GM12878 (cell line): ENCODE results near the gene SPAG16. TPM values are rescaled to one million over a fixed set of nuclear protein-coding genes. Genes with fewer than 3 reads are reported as not detected.

Experiments used
- ATAC-seq: fragments of 200-7000 bp; cut with Tn5 transposase; 3 replicates; pipeline ENCODE4 v1.9.1; 2020; ENCODE audit warnings: mild to moderate bottlenecking, moderate library complexity
- BruUV-seq: library from RNA; stranded (reverse); fragments of 400-500 nt; replicated peaks from 2 replicates; lab custom pipeline; 2021; lab: Mats Ljungman, UMichigan
- CTCF ChIA-PET: fragments of 300-600 bp; sonication (Branson Sonifier 250); formaldehyde crosslinking; extraction: SDS; loops from one replicate; lab custom pipeline; 2021; ENCODE audit warnings: inconsistent platforms; lab: Yijun Ruan, JAX
- POLR2A ChIA-PET: fragments of 350-600 bp; formaldehyde crosslinking; extraction: SDS; loops from one replicate; lab custom pipeline; 2021; ENCODE audit warnings: inconsistent platforms; lab: Charles Lee
- RAD21 ChIA-PET: fragments of 300-600 bp; sonication (Branson Sonifier 250); formaldehyde crosslinking; loops from one replicate; lab custom pipeline; 2023; ENCODE audit warnings: antibody characterized with exemption; ENCODE audit not compliant: unreplicated experiment; lab: Charles Lee
- SMC1A ChIA-PET: fragments of 300-600 bp; sonication (Branson Sonifier 250); formaldehyde crosslinking; loops from one replicate; lab custom pipeline; 2023; ENCODE audit not compliant: unreplicated experiment, uncharacterized antibody; lab: Charles Lee
- DNase-seq: peaks from one replicate; pipeline ENCODE4 v3.0.0-alpha.2; 2011; ENCODE audit warnings: low read depth, low spot score
- FAIRE-seq: peaks from 3 replicates; lab custom pipeline; 2011; peaks lifted over from hg19 to GRCh38; lab: Jason Lieb, UNC
- H2AFZ ChIP-seq: 2 replicates; pipeline ENCODE4 v1.6.0; 2011; ENCODE audit warnings: low read depth, low read length, control low read depth; ENCODE audit not compliant: control insufficient read depth
- H3K27ac ChIP-seq: 2 replicates; pipeline ENCODE4 v1.5.1; 2011; ENCODE audit warnings: control low read depth; ENCODE audit not compliant: control insufficient read depth, insufficient read depth
- H3K27me3 ChIP-seq, 2 experiments: replicated peaks in 1 of 2; 2 replicates each; pipeline versions ENCODE4 v1.6.0 to v1.6.1; 2011; ENCODE audit warnings: low read length in 1 of 2; ENCODE audit not compliant: control insufficient read depth in 2 of 2, insufficient read depth in 2 of 2
- H3K36me3 ChIP-seq, 2 experiments: 2 replicates each; pipeline ENCODE4 v1.5.1; 2011; ENCODE audit warnings: low read length in 1 of 2; ENCODE audit not compliant: control insufficient read depth in 2 of 2, insufficient read depth in 2 of 2
- H3K4me1 ChIP-seq: 2 replicates; pipeline ENCODE4 v1.6.1; 2011; ENCODE audit warnings: mild to moderate bottlenecking, low read length, moderate library complexity, mixed read lengths; ENCODE audit not compliant: control insufficient read depth, insufficient read depth
- H3K4me2 ChIP-seq: 2 replicates; pipeline ENCODE4 v1.6.0; 2011; ENCODE audit warnings: control low read depth; ENCODE audit not compliant: control insufficient read depth, insufficient read depth
- H3K4me3 ChIP-seq: fragments of 200-600 bp; sonication (generic); 2 replicates; pipeline ENCODE4 v1.5.1; 2016
- H3K79me2 ChIP-seq: 2 replicates; pipeline ENCODE4 v1.6.0; 2011; ENCODE audit warnings: low read length; ENCODE audit not compliant: control insufficient read depth, insufficient read depth
- H3K9ac ChIP-seq: 2 replicates; pipeline ENCODE4 v1.8.0; 2011; ENCODE audit warnings: low read length, control low read depth, mixed read lengths; ENCODE audit not compliant: control insufficient read depth, insufficient read depth
- H3K9me3 ChIP-seq: replicated peaks from 3 replicates; pipeline ENCODE4 v1.5.1; 2011; ENCODE audit warnings: mild to moderate bottlenecking, low read length; ENCODE audit not compliant: control insufficient read depth, insufficient read depth
- H4K20me1 ChIP-seq: 2 replicates; pipeline ENCODE4 v1.6.0; 2011; ENCODE audit not compliant: control insufficient read depth, insufficient read depth
- CEBPB ChIP-seq, 2 experiments: fragments of 150-350 bp in 1 of 2; IDR thresholded peaks; 2 replicates each; pipeline ENCODE4 v1.6.1; 2012 to 2014; ENCODE audit warnings: low read depth in 2 of 2, low read length in 2 of 2, borderline replicate concordance in 1 of 2, inconsistent platforms in 1 of 2
- FOXK2 ChIP-seq: fragments of 450-650 bp; IDR thresholded peaks from 2 replicates; pipeline ENCODE4 v1.6.1; 2017; ENCODE audit warnings: mild to moderate bottlenecking, moderate library complexity
- HDGF ChIP-seq: fragments of 450-650 bp; IDR thresholded peaks from 2 replicates; pipeline ENCODE4 v1.6.1; 2016; ENCODE audit warnings: antibody characterized with exemption
- KLF5 ChIP-seq: fragments of 450-650 bp; IDR thresholded peaks from 2 replicates; pipeline ENCODE4 v1.6.1; 2014; ENCODE audit warnings: mild to moderate bottlenecking; ENCODE audit not compliant: partially characterized antibody
- MYC ChIP-seq: IDR thresholded peaks from 2 replicates; pipeline ENCODE4 v1.6.1; 2011; ENCODE audit warnings: mild to moderate bottlenecking, low read length, moderate library complexity, inconsistent platforms; ENCODE audit not compliant: insufficient read depth, insufficient replicate concordance, insufficient read length, severe bottlenecking
- POLR2A ChIP-seq: IDR thresholded peaks from 2 replicates; pipeline ENCODE4 v1.6.1; 2011; ENCODE audit warnings: low read depth, mild to moderate bottlenecking, low read length
- WRNIP1 ChIP-seq: IDR thresholded peaks from 2 replicates; pipeline ENCODE4 v1.6.1; 2011; ENCODE audit warnings: low read depth, low read length, improper control_type of control experiment, borderline replicate concordance
- WGBS: methylation state at CpG from one replicate; pipeline ENCODE4 v1.1.6; 2016; ENCODE audit warnings: low lambda C conversion rate; ENCODE audit not compliant: insufficient replicate concordance, insufficient coverage; ENCODE audit errors: missing lambda C conversion rate; 5-methylcytosine and 5-hydroxymethylcytosine counted together
- in situ Hi-C: fragments of 300-500 bp; cut with MboI; formaldehyde crosslinking; loops from 9 replicates; pipeline ENCODE4 v1.14.3; 2018; ENCODE audit warnings: mixed read lengths
- intact Hi-C: fragments of 100-400 bp; cut with micrococcal nuclease; formaldehyde crosslinking; loops from one replicate; pipeline ENCODE4 v1.14.2; 2022; ENCODE audit not compliant: unreplicated experiment
- polyA plus RNA-seq, 11 experiments: library from polyadenylated mRNA; depleted of rRNA in 4 of 11; unstranded in 6 of 11; stranded (reverse) in 5 of 11; fragments of >200 nt; fragmentation: Nextera tagmentation in 4 of 11; fragmentation: Illumina TruSeq in 1 of 11; extraction: Ambion mirVana in 4 of 11; extraction: Trizol in 1 of 11; gene quantifications; 1 replicate in 1 of 11; 2 replicates in 10 of 11; pipeline versions ENCODE4 v1.2.1 to v1.2.3, GENCODE V29; 2011 to 2016; ENCODE audit warnings: inconsistent platforms in 2 of 11, missing spikeins in 2 of 11, low read depth in 1 of 11
- total RNA-seq, 4 experiments: library from RNA; depleted of rRNA in 3 of 4; stranded (reverse); fragments of >200 nt in 3 of 4; fragmentation: Illumina TruSeq in 1 of 4; extraction: Trizol in 1 of 4; gene quantifications; 2 replicates each; pipeline versions ENCODE4 v1.2.1 to v1.2.3, GENCODE V29; 2013 to 2021
- TF ChIP-seq, protein P1 (sequence below): fragments of 450-650 bp; IDR thresholded peaks from 2 replicates; pipeline ENCODE4 v1.6.1; 2014; ENCODE audit warnings: mild to moderate bottlenecking
- TF ChIP-seq, protein P2 (sequence below): IDR thresholded peaks from 2 replicates; pipeline ENCODE4 v1.6.1; 2011; ENCODE audit warnings: low read depth, mild to moderate bottlenecking, low read length, moderate library complexity, borderline replicate concordance; ENCODE audit errors: extremely low read depth
- TF ChIP-seq, protein P3 (sequence below): fragments of 450-650 bp; IDR thresholded peaks from 2 replicates; pipeline ENCODE4 v1.6.1; 2017; ENCODE audit warnings: antibody characterized with exemption, mild to moderate bottlenecking, moderate library complexity

The SPAG16 gene
- total and polyA plus RNA-seq, 10 of the 15 experiments (the other 5 are each of a cell fraction or from before 2014, with no cell fraction given) = 6.0 to 25.0 (median 15.2) TPM

DNA sequence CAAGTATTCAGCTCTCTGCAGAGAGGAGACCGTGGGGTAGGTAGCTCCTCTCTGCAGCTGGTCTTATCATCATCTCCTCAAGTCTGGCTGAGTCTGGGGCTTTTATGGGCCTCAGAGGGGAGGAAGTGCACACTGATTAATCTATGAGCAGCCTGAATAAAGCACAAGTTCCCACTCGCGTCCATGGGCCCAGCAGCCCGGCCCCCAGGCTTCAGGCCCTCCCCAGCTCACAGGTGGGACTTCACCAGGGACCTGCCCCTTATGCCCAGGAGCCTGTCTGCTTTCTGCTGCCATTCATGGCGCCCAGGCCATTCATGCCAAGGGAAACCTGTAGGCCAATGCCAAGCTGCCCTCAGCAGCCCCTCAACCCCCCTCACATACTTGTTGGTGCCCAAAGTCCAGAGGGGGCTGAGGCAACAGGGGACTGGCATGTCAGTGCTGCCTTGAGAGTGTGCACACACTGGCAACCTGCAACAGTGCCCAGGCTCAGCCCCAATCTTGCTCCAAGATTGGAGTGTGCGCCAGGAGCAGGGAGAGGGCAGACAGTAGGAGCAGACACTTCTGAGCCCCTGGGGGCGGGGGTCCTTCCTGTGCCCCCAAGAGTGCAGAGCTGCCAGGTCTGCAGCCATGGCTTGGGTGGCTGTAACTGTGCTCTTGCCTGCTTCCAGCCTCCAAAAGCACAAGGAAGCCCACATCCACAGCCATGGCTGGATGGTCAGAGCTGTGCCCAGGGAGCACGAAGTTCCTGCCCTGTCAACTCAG is 751.0 kb downstream of the SPAG16 start (continued):
- TF ChIP-seq CEBPB (IDR thresholded peaks at IDR 0.05; ENCODE audit: borderline replicate concordance in 1 of 2, low read depth in 2 of 2, low read length in 2 of 2) (no peak), KLF5 (no peak)

DNA sequence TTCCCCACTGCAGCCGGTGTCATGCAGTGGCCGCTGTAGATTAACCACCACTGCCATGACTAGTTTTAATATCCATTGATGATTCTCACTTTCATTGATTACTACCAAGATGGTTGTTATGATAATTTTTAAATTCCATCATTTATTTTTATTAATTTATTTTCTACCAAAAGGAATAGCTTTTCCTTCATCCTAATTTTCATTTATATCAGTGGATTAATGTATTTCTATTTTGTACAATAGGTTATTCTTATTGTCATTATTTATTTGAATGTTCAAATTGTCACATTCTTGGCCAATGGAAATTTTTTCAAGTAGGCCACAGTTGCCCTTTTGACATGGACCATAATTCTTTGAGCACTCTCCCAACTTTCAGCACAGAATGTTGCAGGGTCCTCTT is 751.7 kb downstream of the SPAG16 start:
- no peaks in the 10 kb centered on the region for H3K27me3 ChIP-seq
- H3K27ac ChIP-seq = no peak overlapping the region
- no peak overlapping the region for H3K4me2 ChIP-seq
- ChIA-PET POLR2A (no interaction called here), CTCF (no interaction called here), SMC1A (no interaction called here), RAD21 (no interaction called here)
- no peaks in the 10 kb centered on the region; the same call in 2 of the 3 replicates for H3K9me3 ChIP-seq
- ATAC-seq (no peak), DNase-seq (no peak), FAIRE-seq (no peak)
- intact Hi-C loops = no loop called here
- WGBS = 91% methylated on average over 2 of the region's 2 CpGs
- in situ Hi-C loops = no loop called here
- no peak overlapping the region for H2AFZ ChIP-seq
- no TSS peak for BruUV-seq
- no peak overlapping the region for H3K9ac ChIP-seq
- H4K20me1 ChIP-seq = no peaks in the 10 kb centered on the region
- no peak overlapping the region for H3K4me3 ChIP-seq
- H3K36me3 ChIP-seq = no peaks in the 10 kb centered on the region
- H3K4me1 ChIP-seq = no peaks in the 10 kb centered on the region
- H3K79me2 ChIP-seq = no peaks in the 10 kb centered on the region
- no peak for TF ChIP-seq WRNIP1
- TF ChIP-seq MYC = no peak
- TF ChIP-seq, protein P1, sequence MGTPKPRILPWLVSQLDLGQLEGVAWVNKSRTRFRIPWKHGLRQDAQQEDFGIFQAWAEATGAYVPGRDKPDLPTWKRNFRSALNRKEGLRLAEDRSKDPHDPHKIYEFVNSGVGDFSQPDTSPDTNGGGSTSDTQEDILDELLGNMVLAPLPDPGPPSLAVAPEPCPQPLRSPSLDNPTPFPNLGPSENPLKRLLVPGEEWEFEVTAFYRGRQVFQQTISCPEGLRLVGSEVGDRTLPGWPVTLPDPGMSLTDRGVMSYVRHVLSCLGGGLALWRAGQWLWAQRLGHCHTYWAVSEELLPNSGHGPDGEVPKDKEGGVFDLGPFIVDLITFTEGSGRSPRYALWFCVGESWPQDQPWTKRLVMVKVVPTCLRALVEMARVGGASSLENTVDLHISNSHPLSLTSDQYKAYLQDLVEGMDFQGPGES = no peak
- no peak for TF ChIP-seq POLR2A
- TF ChIP-seq, protein P2, sequence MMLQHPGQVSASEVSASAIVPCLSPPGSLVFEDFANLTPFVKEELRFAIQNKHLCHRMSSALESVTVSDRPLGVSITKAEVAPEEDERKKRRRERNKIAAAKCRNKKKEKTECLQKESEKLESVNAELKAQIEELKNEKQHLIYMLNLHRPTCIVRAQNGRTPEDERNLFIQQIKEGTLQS = no peak
- TF ChIP-seq, protein P3, sequence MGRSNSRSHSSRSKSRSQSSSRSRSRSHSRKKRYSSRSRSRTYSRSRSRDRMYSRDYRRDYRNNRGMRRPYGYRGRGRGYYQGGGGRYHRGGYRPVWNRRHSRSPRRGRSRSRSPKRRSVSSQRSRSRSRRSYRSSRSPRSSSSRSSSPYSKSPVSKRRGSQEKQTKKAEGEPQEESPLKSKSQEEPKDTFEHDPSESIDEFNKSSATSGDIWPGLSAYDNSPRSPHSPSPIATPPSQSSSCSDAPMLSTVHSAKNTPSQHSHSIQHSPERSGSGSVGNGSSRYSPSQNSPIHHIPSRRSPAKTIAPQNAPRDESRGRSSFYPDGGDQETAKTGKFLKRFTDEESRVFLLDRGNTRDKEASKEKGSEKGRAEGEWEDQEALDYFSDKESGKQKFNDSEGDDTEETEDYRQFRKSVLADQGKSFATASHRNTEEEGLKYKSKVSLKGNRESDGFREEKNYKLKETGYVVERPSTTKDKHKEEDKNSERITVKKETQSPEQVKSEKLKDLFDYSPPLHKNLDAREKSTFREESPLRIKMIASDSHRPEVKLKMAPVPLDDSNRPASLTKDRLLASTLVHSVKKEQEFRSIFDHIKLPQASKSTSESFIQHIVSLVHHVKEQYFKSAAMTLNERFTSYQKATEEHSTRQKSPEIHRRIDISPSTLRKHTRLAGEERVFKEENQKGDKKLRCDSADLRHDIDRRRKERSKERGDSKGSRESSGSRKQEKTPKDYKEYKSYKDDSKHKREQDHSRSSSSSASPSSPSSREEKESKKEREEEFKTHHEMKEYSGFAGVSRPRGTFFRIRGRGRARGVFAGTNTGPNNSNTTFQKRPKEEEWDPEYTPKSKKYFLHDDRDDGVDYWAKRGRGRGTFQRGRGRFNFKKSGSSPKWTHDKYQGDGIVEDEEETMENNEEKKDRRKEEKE = no peak
- TF ChIP-seq HDGF = no peak
- no peak for TF ChIP-seq FOXK2
